ENCODE data around the gene MED13L.

MED13L gene

GRCh38 chr12:116210131-116210530 lies 67.4 kb downstream of the MED13L start:
- DNase-seq = no peak

- DNase-seq = no peak
Observed at GRCh38 chr12:116209503-116209902, 68.0 kb downstream of the MED13L start.

- no peak for DNase-seq
Observed at GRCh38 chr12:116207274-116207673, 70.2 kb downstream of the MED13L start.

GRCh38 chr12:116206828-116207227 lies 70.7 kb downstream of the MED13L start:
- DNase-seq = no peak

GRCh38 chr12:116204785-116205184 lies 72.7 kb downstream of the MED13L start:
- no peak for DNase-seq

GRCh38 chr12:116204169-116204568 lies 73.3 kb downstream of the MED13L start:
- DNase-seq = no peak

GRCh38 chr12:116202940-116203339 lies 74.6 kb downstream of the MED13L start:
- no peak for DNase-seq

- DNase-seq = no peak
Observed at GRCh38 chr12:116202433-116202832, 75.1 kb downstream of the MED13L start.

GRCh38 chr12:116201908-116202307 lies 75.6 kb downstream of the MED13L start:
- no peak for DNase-seq

GRCh38 chr12:116201359-116201758 lies 76.1 kb downstream of the MED13L start:
- DNase-seq = no peak

GRCh38 chr12:116200812-116201211 lies 76.7 kb downstream of the MED13L start:
- no peak for DNase-seq

- DNase-seq = peak; percentile 60 to 65
Observed at GRCh38 chr12:116199160-116199706, 78.3 kb downstream of the MED13L start.

GRCh38 chr12:116196752-116197718 lies 80.5 kb downstream of the MED13L start:
- DNase-seq = no peak

- DNase-seq = no peak
Observed at GRCh38 chr12:116196226-116196625, 81.3 kb downstream of the MED13L start.

GRCh38 chr12:116194935-116195431 lies 82.5 kb downstream of the MED13L start:
- DNase-seq = no peak

GRCh38 chr12:116189692-116190091 lies 87.8 kb downstream of the MED13L start:
- DNase-seq = no peak

- peak in 1 of 2 donors; percentile 35 for DNase-seq
Observed at GRCh38 chr12:116188581-116188980, 88.9 kb downstream of the MED13L start.

- DNase-seq = no peak
Observed at GRCh38 chr12:116187151-116187511, 90.4 kb downstream of the MED13L start.

- no peak for DNase-seq
Observed at GRCh38 chr12:116186482-116187150, 90.9 kb downstream of the MED13L start.

GRCh38 chr12:116184763-116185162 lies 92.7 kb downstream of the MED13L start:
- peak; percentile 51 to 52 for DNase-seq

GRCh38 chr12:116183741-116184141 lies 93.8 kb downstream of the MED13L start:
- no peak for DNase-seq

- DNase-seq = no peak
Observed at GRCh38 chr12:116182359-116183063, 95.0 kb downstream of the MED13L start.

- no peak for DNase-seq
Observed at GRCh38 chr12:116180448-116180847, 97.0 kb downstream of the MED13L start.

Measured in inflammatory macrophage treated with lipopolysaccharide for 1 hour (primary cell).